ENCODE data around the gene KRT26.
"Not testable (repeated sequence)": the region's sequence is repeated elsewhere in the genome, so short reads cannot be mapped to it uniquely, and the experiment has no call there.

The KRT26 gene

GRCh38 chr17:40772101-40772500 is at the start of gene KRT26:
Gene KRT26, minus strand, starts transcription at chr17:40772201. Its CDS starts 88 bp downstream, at chr17:40772113.
- no peak for DNase-seq

GRCh38 chr17:40821536-40821935 is 49.5 kb upstream of the KRT26 start:
- DNase-seq: no peak

GRCh38 chr17:40820228-40820838 is 48.3 kb upstream of the KRT26 start:
- no peak for DNase-seq

- DNase-seq: no peak
Observed at GRCh38 chr17:40819528-40820125, 47.6 kb upstream of the KRT26 start.

GRCh38 chr17:40818733-40819527 is 46.9 kb upstream of the KRT26 start:
- DNase-seq: peak; percentile 69

GRCh38 chr17:40818343-40818732 is 46.3 kb upstream of the KRT26 start:
- no peak for DNase-seq

- DNase-seq: no peak
Observed at GRCh38 chr17:40817103-40817682, 45.2 kb upstream of the KRT26 start.

GRCh38 chr17:40816569-40816968 is 44.6 kb upstream of the KRT26 start:
- no peak for DNase-seq

- no peak for DNase-seq
Observed at GRCh38 chr17:40815381-40815780, 43.4 kb upstream of the KRT26 start.

GRCh38 chr17:40814657-40815056 is 42.7 kb upstream of the KRT26 start:
- not testable (repeated sequence) for DNase-seq

GRCh38 chr17:40813804-40814203 is 41.8 kb upstream of the KRT26 start:
- DNase-seq: no peak

- DNase-seq: no peak
Observed at GRCh38 chr17:40812639-40813038, 40.6 kb upstream of the KRT26 start.

- no peak for DNase-seq
Observed at GRCh38 chr17:40810494-40810893, 38.5 kb upstream of the KRT26 start.

GRCh38 chr17:40809721-40810421 is 37.9 kb upstream of the KRT26 start:
- DNase-seq: no peak

GRCh38 chr17:40806131-40806530 is 34.1 kb upstream of the KRT26 start:
- DNase-seq: no peak

GRCh38 chr17:40803617-40804082 is 31.6 kb upstream of the KRT26 start:
- peak; percentile 71 for DNase-seq

- no peak for DNase-seq
Observed at GRCh38 chr17:40801157-40801556, 29.2 kb upstream of the KRT26 start.

GRCh38 chr17:40800381-40800780 is 28.4 kb upstream of the KRT26 start:
- no peak for DNase-seq

GRCh38 chr17:40799859-40800258 is 27.9 kb upstream of the KRT26 start, which contains the start of gene KRT28:
Gene KRT28, minus strand, starts transcription at chr17:40799959. Its CDS starts 66 bp downstream, at chr17:40799893.
- no peak for DNase-seq

- DNase-seq: no peak
Observed at GRCh38 chr17:40796846-40797245, 24.8 kb upstream of the KRT26 start.

- DNase-seq: no peak
Observed at GRCh38 chr17:40795019-40795667, 23.1 kb upstream of the KRT26 start.

GRCh38 chr17:40794466-40794865 is 22.5 kb upstream of the KRT26 start:
- DNase-seq: no peak

Measured in NCI-H2107 (cell line).